DOHH2 (cell line): Measurements from ENCODE around the gene SUGP2.

Experiments used
- H3F3A ChIP-seq: fragments of 200-600 bp; sonication (generic), shearing (Covaris generic); 2 replicates; pipeline ENCODE4 v1.6.0; 2016; ENCODE audit warnings: antibody characterized with exemption, mild to moderate bottlenecking; ENCODE audit not compliant: control insufficient read depth, insufficient read depth
- H3K27ac ChIP-seq: fragments of 200-600 bp; sonication (generic); 2 replicates; pipeline ENCODE4 v1.5.1; 2014; ENCODE audit warnings: low read depth, mild to moderate bottlenecking, low read length, moderate library complexity
- H3K27me3 ChIP-seq: fragments of 200-600 bp; sonication (generic); 2 replicates; pipeline ENCODE4 v1.6.1; 2014; ENCODE audit warnings: mild to moderate bottlenecking, low read length, mixed read lengths; ENCODE audit not compliant: control insufficient read depth
- H3K36me3 ChIP-seq: fragments of 200-600 bp; sonication (generic); 2 replicates; pipeline ENCODE4 v1.6.1; 2014; ENCODE audit warnings: mild to moderate bottlenecking, low read length, moderate library complexity, mixed read lengths; ENCODE audit not compliant: control insufficient read depth
- H3K4me1 ChIP-seq: fragments of 200-600 bp; sonication (generic); 2 replicates; pipeline ENCODE4 v1.6.1; 2014; ENCODE audit warnings: mild to moderate bottlenecking, low read length, mixed read lengths; ENCODE audit not compliant: control insufficient read depth
- H3K4me2 ChIP-seq: fragments of 200-600 bp; sonication (generic); 2 replicates; pipeline ENCODE4 v1.6.0; 2014; ENCODE audit warnings: mild to moderate bottlenecking, low read length, moderate library complexity
- H3K4me3 ChIP-seq: fragments of 200-600 bp; sonication (generic); 2 replicates; pipeline ENCODE4 v1.5.1; 2014; ENCODE audit warnings: mild to moderate bottlenecking, low read length, mixed read lengths
- H3K79me2 ChIP-seq: fragments of 200-600 bp; sonication (generic); 2 replicates; pipeline ENCODE4 v1.6.1; 2014; ENCODE audit warnings: mild to moderate bottlenecking, low read length, mixed read lengths; ENCODE audit not compliant: control insufficient read depth
- H3K9me2 ChIP-seq: fragments of 200-600 bp; sonication (generic); replicated peaks from 2 replicates; pipeline ENCODE4 v1.6.1; 2014; ENCODE audit warnings: mild to moderate bottlenecking, low read length, mixed read lengths; ENCODE audit not compliant: control insufficient read depth
- H3K9me3 ChIP-seq: fragments of 200-600 bp; sonication (generic); 2 replicates; pipeline ENCODE4 v1.6.1; 2014; ENCODE audit warnings: antibody characterized with exemption, low read length, mixed read lengths; ENCODE audit not compliant: control insufficient read depth, insufficient read depth
- H4K20me1 ChIP-seq: fragments of 200-600 bp; sonication (generic); 2 replicates; pipeline ENCODE4 v1.6.0; 2014; ENCODE audit warnings: low read depth, mild to moderate bottlenecking, antibody characterized with exemption, low read length, moderate library complexity; ENCODE audit not compliant: control insufficient read depth, insufficient read depth
- EZH2phosphoT487 ChIP-seq: fragments of 200-600 bp; sonication (generic); IDR thresholded peaks from 2 replicates; pipeline ENCODE4 v1.6.1; 2017; ENCODE audit warnings: borderline replicate concordance, mild to moderate bottlenecking, antibody characterized with exemption, low read length, moderate library complexity, mixed read lengths
- TF ChIP-seq, protein P1 (sequence below): fragments of 200-600 bp; sonication (generic); IDR thresholded peaks from one replicate; pipeline ENCODE4 v1.5.1; 2014; ENCODE audit warnings: antibody characterized with exemption, mild to moderate bottlenecking, low read depth, low read length; ENCODE audit not compliant: poor library complexity, severe bottlenecking

The SUGP2 gene

DNA sequence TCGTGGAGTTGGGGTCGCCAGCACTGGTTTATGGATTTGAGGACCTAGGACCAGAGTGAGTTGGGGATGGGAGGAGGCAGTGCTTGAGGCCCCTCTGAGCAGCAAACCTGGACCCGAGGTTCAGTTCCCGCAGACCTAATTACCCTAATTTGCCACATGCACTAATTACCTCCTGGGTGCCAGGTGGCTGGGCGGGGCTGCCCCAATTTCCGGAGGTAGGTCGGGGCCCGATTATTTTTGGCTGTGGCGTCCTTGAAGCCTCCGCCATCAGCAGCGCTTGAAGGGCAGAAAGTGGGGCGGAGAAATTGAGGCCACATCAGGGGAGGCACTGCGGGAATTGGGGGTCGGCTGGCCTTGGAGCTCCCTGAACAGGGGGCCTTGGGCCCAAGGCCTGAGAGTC is 86.4 kb downstream of the SUGP2 start:
- Histone ChIP-seq H3K36me3 (no peaks in the 10 kb centered on the region), H3K4me3 (peak overlapping the region; percentile 28; the same call in 1 of the 2 replicates), H3K79me2 (no peaks in the 10 kb centered on the region), H3K4me1 (peaks cover 23% of the 10 kb centered on the region), H3K27me3 (peaks cover 13% of the 10 kb centered on the region), H3K9me2 (no peaks in the 10 kb centered on the region), H3K4me2 (peak overlapping the region; percentile 60), H3F3A (no peaks in the 10 kb centered on the region), H3K9me3 (no peaks in the 10 kb centered on the region), H3K27ac (no peak overlapping the region), H4K20me1 (no peaks in the 10 kb centered on the region)
- no peak for TF ChIP-seq EZH2phosphoT487
- TF ChIP-seq, protein P1, sequence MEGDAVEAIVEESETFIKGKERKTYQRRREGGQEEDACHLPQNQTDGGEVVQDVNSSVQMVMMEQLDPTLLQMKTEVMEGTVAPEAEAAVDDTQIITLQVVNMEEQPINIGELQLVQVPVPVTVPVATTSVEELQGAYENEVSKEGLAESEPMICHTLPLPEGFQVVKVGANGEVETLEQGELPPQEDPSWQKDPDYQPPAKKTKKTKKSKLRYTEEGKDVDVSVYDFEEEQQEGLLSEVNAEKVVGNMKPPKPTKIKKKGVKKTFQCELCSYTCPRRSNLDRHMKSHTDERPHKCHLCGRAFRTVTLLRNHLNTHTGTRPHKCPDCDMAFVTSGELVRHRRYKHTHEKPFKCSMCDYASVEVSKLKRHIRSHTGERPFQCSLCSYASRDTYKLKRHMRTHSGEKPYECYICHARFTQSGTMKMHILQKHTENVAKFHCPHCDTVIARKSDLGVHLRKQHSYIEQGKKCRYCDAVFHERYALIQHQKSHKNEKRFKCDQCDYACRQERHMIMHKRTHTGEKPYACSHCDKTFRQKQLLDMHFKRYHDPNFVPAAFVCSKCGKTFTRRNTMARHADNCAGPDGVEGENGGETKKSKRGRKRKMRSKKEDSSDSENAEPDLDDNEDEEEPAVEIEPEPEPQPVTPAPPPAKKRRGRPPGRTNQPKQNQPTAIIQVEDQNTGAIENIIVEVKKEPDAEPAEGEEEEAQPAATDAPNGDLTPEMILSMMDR, result no peak

GRCh38 chr19:18946335-18946734 is 87.0 kb downstream of the SUGP2 start:
- Histone ChIP-seq H3K4me3 (no peak overlapping the region), H3K36me3 (no peaks in the 10 kb centered on the region), H3K27ac (no peak overlapping the region), H3K4me1 (peaks cover 23% of the 10 kb centered on the region), H3K9me2 (no peaks in the 10 kb centered on the region), H3K79me2 (no peaks in the 10 kb centered on the region), H3F3A (no peaks in the 10 kb centered on the region), H3K4me2 (peak overlapping the region; percentile 60), H3K27me3 (peaks cover 18% of the 10 kb centered on the region), H4K20me1 (no peaks in the 10 kb centered on the region), H3K9me3 (no peaks in the 10 kb centered on the region)
- TF ChIP-seq, protein P1, result no peak
- no peak for TF ChIP-seq EZH2phosphoT487

DNA sequence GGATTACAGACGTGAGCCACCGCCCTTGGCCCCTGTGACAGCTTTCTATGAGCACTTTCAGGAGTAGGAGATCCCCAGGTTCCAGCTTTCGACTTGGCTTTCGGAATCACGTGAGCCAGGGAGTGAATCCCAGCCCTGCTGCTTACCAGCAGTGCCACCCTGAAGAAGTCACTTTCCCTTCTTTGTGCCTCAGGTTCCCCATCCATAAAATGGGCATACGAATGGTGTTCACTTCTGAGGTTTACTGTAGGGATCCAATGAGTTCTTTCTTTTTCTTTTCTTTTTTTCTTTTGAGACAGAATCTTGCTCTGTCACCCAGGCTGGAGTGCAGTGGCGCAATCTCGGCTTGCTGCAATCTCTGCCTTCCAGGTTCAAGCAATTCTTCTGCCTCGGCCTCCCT is 88.0 kb downstream of the SUGP2 start:
- Histone ChIP-seq H3K27me3 (peaks cover 24% of the 10 kb centered on the region), H3K36me3 (no peaks in the 10 kb centered on the region), H4K20me1 (no peaks in the 10 kb centered on the region), H3K4me3 (no peak overlapping the region), H3K4me2 (no peak overlapping the region), H3K27ac (no peak overlapping the region), H3K79me2 (no peaks in the 10 kb centered on the region), H3F3A (no peaks in the 10 kb centered on the region), H3K9me2 (no peaks in the 10 kb centered on the region), H3K9me3 (no peaks in the 10 kb centered on the region), H3K4me1 (peaks cover 28% of the 10 kb centered on the region)
- no peak for TF ChIP-seq EZH2phosphoT487
- TF ChIP-seq, protein P1, result no peak
